ENCODE measurements around the gene PHYKPL. TPM values are rescaled to one million over a fixed set of nuclear protein-coding genes. Genes with fewer than 3 reads are reported as not detected.

Gene PHYKPL
- total RNA-seq, 1 experiment from 2014 or later = 43.2 TPM

- Histone ChIP-seq H3K27me3 (ENCODE audit: control insufficient read depth, insufficient read depth, low read length) (no peaks in the 10 kb centered on the region), H3K27ac (ENCODE audit: low read length) (no peak overlapping the region), H3K4me1 (ENCODE audit: control insufficient read depth, insufficient read depth, low read length) (no peaks in the 10 kb centered on the region), H3K36me3 (ENCODE audit: control insufficient read depth, insufficient read depth, low read length) (no peaks in the 10 kb centered on the region), H3K9me3 (ENCODE audit: control insufficient read depth, insufficient read depth, low read depth, low read length) (no peaks in the 10 kb centered on the region), H3K4me3 (ENCODE audit: low read depth in 2 of 2, low read length in 2 of 2) (no peak overlapping the region)
- CTCF ChIA-PET = no interaction called here
- BruUV-seq (replicated peaks) = no TSS peak
- TF ChIP-seq SIN3A (IDR thresholded peaks at IDR 0.05; ENCODE audit: borderline replicate concordance, insufficient read depth, low read depth, low read length) (no peak), CTCF (IDR thresholded peaks at IDR 0.05) (no peak), POLR2AphosphoS5 (IDR thresholded peaks at IDR 0.05; ENCODE audit: low read depth, low read length) (no peak), TCF7L2 (IDR thresholded peaks at IDR 0.05; ENCODE audit: low read depth, low read length) (no peak), REST (IDR thresholded peaks at IDR 0.05; ENCODE audit: insufficient read depth in 1 of 2, low read depth in 2 of 2, low read length in 1 of 2) (no peak)
- no peak for ATAC-seq
- no peak for DNase-seq (ENCODE audit: low read depth, low spot score)
- intact Hi-C loops (cut with micrococcal nuclease; ENCODE audit: unreplicated experiment) (no loop called here), in situ Hi-C loops (cut with HindIII; ENCODE audit: low pct_unique_long_range_greater_than_20kb, low sequenced_read_pairs) (no loop called here)
- POLR2A ChIA-PET = no interaction called here
These were observed 40.9 kb downstream of the PHYKPL start for GRCh38 chr5:178191661-178192060.

- Histone ChIP-seq H3K36me3 (ENCODE audit: control insufficient read depth, insufficient read depth, low read length) (no peaks in the 10 kb centered on the region), H3K27me3 (ENCODE audit: control insufficient read depth, insufficient read depth, low read length) (no peaks in the 10 kb centered on the region), H3K4me3 (ENCODE audit: low read depth in 2 of 2, low read length in 2 of 2) (no peak overlapping the region), H3K9me3 (ENCODE audit: control insufficient read depth, insufficient read depth, low read depth, low read length) (no peaks in the 10 kb centered on the region), H3K27ac (ENCODE audit: low read length) (no peak overlapping the region), H3K4me1 (ENCODE audit: control insufficient read depth, insufficient read depth, low read length) (no peaks in the 10 kb centered on the region)
- in situ Hi-C loops (cut with HindIII; ENCODE audit: low pct_unique_long_range_greater_than_20kb, low sequenced_read_pairs) (no loop called here), intact Hi-C loops (cut with micrococcal nuclease; ENCODE audit: unreplicated experiment) (no loop called here)
- no peak for ATAC-seq
- DNase-seq (ENCODE audit: low read depth, low spot score) = no peak
- ChIA-PET POLR2A (interaction anchor here (0.6 kb wide), 1 partner anchor 31 kb away, joined by 5 read pairs; no protein-coding TSS in a partner anchor), CTCF (no interaction called here)
- BruUV-seq (replicated peaks) = no TSS peak
- TF ChIP-seq POLR2AphosphoS5 (IDR thresholded peaks at IDR 0.05; ENCODE audit: low read depth, low read length) (no peak), TCF7L2 (IDR thresholded peaks at IDR 0.05; ENCODE audit: low read depth, low read length) (no peak), CTCF (IDR thresholded peaks at IDR 0.05) (no peak), REST (IDR thresholded peaks at IDR 0.05; ENCODE audit: insufficient read depth in 1 of 2, low read depth in 2 of 2, low read length in 1 of 2) (no peak), SIN3A (IDR thresholded peaks at IDR 0.05; ENCODE audit: borderline replicate concordance, insufficient read depth, low read depth, low read length) (no peak)
These were observed 43.2 kb downstream of the PHYKPL start for GRCh38 chr5:178189433-178189832.
